Lower lobe of right lung (tissue), 2 donors: Measurements from ENCODE around the gene HDHD5. TPM values are rescaled to one million over a fixed set of nuclear protein-coding genes. Genes with fewer than 3 reads are reported as not detected.

Experiments
- ATAC-seq, 2 donors: fragments of 200-7000 bp; cut with Tn5 transposase; one replicate each; pipeline ENCODE4 v1.9.1; 2020 to 2022; ENCODE audit warnings: mild to moderate bottlenecking in 2 of 2, moderate library complexity in 2 of 2
- DNase-seq: peaks from one replicate; pipeline ENCODE4 v3.0.0-alpha.2; 2020
- H3K27ac ChIP-seq: fragments of 200-600 bp; one replicate; pipeline ENCODE4 v1.8.0; 2022
- H3K27me3 ChIP-seq: fragments of 200-600 bp; one replicate; pipeline ENCODE4 v1.8.0; 2022; ENCODE audit warnings: low read depth
- H3K36me3 ChIP-seq: fragments of 200-600 bp; one replicate; pipeline ENCODE4 v1.8.0; 2022; ENCODE audit warnings: mild to moderate bottlenecking
- H3K4me1 ChIP-seq: fragments of 200-600 bp; one replicate; pipeline ENCODE4 v1.8.0; 2022
- H3K4me3 ChIP-seq: fragments of 200-600 bp; one replicate; pipeline ENCODE4 v1.8.0; 2022; ENCODE audit warnings: mild to moderate bottlenecking
- H3K9me3 ChIP-seq: fragments of 200-600 bp; one replicate; pipeline ENCODE4 v1.8.0; 2022
- intact Hi-C: fragments of 100-400 bp; cut with DNase I; formaldehyde crosslinking; loops from one replicate; pipeline ENCODE4 v1.11.0; 2022
- total RNA-seq: library from RNA; stranded (reverse); fragmentation: NEBNext Ultra II Directional; extraction: Animal tissue kit (Norgen Biotek cat#: 25700); gene quantifications from one replicate; pipeline ENCODE4 v1.2.1, GENCODE V29; 2021
- TF ChIP-seq, protein P1 (sequence below): fragments of 200-600 bp; IDR thresholded peaks from one replicate; pipeline ENCODE4 v1.8.0; 2022; ENCODE audit warnings: antibody characterized with exemption, mild to moderate bottlenecking
- donor health status: DM: no; HTN: yes; CAD: no; lungs with severe emphysema.

Gene HDHD5
- total RNA-seq, 1 donor from 2014 or later = 26.2 TPM

DNA sequence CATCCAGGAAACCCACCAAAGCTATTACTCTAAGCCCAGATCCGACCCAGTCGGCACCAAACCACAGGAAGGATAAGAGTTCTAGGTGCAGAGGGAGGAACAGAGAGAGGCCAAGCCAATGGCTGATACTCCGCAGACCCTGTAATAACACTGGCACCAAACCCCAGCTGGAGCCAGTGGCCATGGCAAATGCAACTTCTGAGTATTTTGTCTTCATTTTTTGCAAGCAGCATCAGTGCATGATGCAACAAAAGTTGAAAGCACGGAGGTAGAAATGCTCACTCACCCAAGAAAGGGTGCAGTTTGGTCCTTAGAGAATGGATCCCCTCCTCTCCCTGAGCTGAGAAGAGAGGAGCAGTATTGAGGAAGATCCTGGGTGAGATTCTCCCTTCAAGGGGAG lies 40.7 kb downstream of the HDHD5 start:
- ATAC-seq (no peak), DNase-seq (no peak)
- TF ChIP-seq, protein P1, sequence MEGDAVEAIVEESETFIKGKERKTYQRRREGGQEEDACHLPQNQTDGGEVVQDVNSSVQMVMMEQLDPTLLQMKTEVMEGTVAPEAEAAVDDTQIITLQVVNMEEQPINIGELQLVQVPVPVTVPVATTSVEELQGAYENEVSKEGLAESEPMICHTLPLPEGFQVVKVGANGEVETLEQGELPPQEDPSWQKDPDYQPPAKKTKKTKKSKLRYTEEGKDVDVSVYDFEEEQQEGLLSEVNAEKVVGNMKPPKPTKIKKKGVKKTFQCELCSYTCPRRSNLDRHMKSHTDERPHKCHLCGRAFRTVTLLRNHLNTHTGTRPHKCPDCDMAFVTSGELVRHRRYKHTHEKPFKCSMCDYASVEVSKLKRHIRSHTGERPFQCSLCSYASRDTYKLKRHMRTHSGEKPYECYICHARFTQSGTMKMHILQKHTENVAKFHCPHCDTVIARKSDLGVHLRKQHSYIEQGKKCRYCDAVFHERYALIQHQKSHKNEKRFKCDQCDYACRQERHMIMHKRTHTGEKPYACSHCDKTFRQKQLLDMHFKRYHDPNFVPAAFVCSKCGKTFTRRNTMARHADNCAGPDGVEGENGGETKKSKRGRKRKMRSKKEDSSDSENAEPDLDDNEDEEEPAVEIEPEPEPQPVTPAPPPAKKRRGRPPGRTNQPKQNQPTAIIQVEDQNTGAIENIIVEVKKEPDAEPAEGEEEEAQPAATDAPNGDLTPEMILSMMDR = no peak
- intact Hi-C loops = no loop called here
- Histone ChIP-seq H3K4me1 (peaks cover 57% of the 10 kb centered on the region), H3K36me3 (no peaks in the 10 kb centered on the region), H3K27me3 (peaks cover 32% of the 10 kb centered on the region), H3K27ac (no peak overlapping the region), H3K4me3 (no peak overlapping the region), H3K9me3 (no peaks in the 10 kb centered on the region)

GRCh38 chr22:17117890-17118289 lies 41.2 kb downstream of the HDHD5 start:
- ATAC-seq (no peak), DNase-seq (no peak)
- intact Hi-C loops = no loop called here
- Histone ChIP-seq H3K27me3 (peaks cover 32% of the 10 kb centered on the region), H3K9me3 (no peaks in the 10 kb centered on the region), H3K36me3 (no peaks in the 10 kb centered on the region), H3K4me3 (no peak overlapping the region), H3K4me1 (peaks cover 57% of the 10 kb centered on the region), H3K27ac (peak overlapping the region; percentile 24)
- TF ChIP-seq, protein P1 = no peak

DNA sequence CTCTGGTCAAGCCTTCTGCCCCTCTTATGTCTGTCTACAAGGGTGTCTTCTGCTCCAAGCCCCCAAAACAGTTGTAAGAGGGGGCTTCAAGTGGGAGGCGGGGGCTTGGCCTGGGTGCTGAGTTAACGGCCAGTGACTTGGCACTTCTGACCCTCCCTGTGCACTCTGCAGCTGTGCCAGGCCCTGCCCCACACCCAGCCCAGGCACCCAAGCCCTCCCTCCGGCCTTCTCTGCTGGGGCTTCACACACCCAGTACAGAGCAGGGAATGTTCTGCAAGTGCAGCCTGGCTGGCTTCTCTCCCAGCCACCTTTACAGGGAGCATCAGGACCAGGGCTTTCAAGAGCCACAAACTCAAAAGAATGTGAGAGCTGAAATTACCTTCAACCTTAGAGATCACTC lies 41.7 kb downstream of the HDHD5 start:
- Histone ChIP-seq H3K4me3 (no peak overlapping the region), H3K4me1 (peaks cover 57% of the 10 kb centered on the region), H3K36me3 (no peaks in the 10 kb centered on the region), H3K27ac (peak overlapping the region; percentile 24), H3K27me3 (peaks cover 27% of the 10 kb centered on the region), H3K9me3 (no peaks in the 10 kb centered on the region)
- intact Hi-C loops = no loop called here
- TF ChIP-seq, protein P1 = no peak
- no peak for ATAC-seq
- DNase-seq = no peak

- intact Hi-C loops = no loop called here
- Histone ChIP-seq H3K4me3 (no peak overlapping the region), H3K27ac (no peak overlapping the region), H3K27me3 (peaks cover 21% of the 10 kb centered on the region), H3K36me3 (no peaks in the 10 kb centered on the region), H3K9me3 (no peaks in the 10 kb centered on the region), H3K4me1 (peaks cover 57% of the 10 kb centered on the region)
- DNase-seq (no peak), ATAC-seq (no peak)
- TF ChIP-seq, protein P1 = no peak
These were observed 42.3 kb downstream of the HDHD5 start for GRCh38 chr22:17116572-17117330.

GRCh38 chr22:17115945-17116565 lies 43.0 kb downstream of the HDHD5 start:
- Histone ChIP-seq H3K9me3 (no peaks in the 10 kb centered on the region), H3K27ac (no peak overlapping the region), H3K36me3 (no peaks in the 10 kb centered on the region), H3K4me1 (peaks cover 52% of the 10 kb centered on the region), H3K27me3 (peaks cover 15% of the 10 kb centered on the region), H3K4me3 (no peak overlapping the region)
- DNase-seq (no peak), ATAC-seq (no peak)
- intact Hi-C loops = no loop called here
- TF ChIP-seq, protein P1 = no peak
